ENCODE results near the gene SLC22A4.

The SLC22A4 gene

DNA sequence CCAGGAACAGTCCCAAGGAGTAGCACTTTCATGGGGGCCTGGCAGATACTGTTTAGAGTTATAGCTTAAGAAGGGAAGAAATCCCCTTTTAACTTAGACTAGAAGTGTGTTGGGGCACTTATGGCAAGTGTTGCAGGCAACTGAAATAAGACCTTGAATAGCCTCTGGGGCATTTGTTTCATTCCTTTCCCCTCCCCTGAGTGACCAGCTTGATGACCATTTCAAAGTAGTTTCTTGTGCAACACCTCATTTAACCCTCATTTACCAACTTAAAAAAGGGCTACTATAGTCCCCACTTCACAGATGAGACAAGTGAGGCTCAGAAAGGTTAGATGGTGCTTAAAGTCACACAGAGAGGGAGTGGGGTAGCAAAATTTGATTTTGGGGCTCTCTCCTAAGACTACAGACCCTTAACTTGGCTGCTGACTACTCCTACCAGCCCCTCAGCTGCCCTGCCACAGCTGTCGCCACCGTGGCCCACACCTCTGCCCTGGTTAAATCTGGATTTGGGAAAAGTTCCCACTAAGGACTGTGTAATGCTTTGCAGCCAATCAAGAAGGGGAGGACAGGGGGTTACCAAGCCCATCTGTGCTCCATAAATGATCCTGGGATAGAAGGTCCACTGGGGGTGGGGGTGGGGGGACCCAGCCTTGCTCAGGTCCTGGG lies 31.2 kb upstream of the SLC22A4 start:
- no peak for DNase-seq

DNA sequence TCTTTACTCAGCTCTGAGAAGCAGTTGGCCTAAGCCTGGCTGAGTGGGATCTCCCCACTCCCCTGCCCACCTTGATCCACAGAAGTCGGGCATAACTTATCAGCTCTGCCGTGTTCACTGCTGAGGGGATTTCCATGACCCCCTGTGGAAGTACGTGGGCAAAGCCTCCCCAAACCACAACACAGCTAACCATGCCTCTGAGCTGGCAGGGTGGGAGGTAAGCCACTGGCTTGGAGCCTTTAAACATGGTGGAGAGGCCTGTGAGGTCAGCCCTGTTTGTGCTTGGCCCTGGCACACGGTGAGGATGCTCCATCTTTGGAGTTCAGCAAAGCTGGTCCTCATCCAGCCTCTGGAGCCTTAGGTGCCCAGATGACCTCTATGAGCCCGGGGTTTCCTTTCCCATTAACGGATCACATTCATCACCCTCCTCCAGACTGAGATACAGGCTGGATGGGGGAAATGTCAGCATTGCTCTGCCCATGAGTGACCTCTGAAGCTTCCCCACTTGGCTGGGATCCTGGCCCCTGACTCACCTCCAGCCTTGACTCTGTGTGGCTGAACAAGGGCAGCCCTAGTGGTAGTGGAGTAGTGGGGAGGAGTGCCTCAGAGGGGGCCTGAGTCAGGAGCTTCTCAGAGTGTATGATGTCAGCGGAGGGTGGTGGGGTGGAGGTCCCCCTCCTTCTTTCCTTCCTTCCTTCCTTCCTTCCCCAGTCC lies 30.5 kb upstream of the SLC22A4 start:
- DNase-seq: peak; percentile 88

DNA sequence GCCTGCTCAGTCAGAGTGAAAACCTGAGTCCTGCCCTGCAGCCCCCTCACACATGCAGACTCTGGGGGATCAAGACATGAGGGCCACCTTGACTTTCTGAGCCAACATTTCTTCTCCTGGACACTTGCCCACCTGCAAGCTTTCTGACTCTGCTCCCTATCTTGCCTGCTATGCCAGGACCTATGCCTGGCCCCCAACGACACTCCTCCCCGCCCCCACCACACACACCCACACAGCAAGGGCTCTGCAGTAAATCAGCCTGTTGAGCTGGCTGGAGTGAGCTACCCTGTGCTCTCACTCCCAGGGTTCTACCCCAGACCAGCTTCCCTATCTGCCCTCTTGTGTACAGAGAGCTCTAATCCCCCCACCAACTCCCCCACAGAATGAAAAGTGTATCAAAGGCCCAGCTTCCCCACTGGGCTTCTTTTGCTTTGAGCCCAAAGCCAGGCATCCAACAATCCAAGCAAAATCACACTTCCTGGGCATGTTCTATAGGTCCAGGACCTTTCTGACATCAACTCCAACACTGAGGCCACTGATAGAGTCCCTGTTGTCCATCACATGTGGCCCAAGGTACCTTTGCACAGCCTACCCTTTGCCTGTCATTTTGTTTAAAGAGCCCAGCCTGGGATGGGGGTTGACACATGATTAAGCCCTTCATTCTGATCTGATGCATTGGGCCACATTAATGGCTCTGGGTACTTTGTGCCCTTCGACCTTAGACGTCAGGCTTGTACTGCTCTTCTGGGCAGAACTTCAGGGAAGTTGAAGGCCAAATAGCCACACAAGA lies 29.5 kb upstream of the SLC22A4 start:
- no peak for DNase-seq

DNA sequence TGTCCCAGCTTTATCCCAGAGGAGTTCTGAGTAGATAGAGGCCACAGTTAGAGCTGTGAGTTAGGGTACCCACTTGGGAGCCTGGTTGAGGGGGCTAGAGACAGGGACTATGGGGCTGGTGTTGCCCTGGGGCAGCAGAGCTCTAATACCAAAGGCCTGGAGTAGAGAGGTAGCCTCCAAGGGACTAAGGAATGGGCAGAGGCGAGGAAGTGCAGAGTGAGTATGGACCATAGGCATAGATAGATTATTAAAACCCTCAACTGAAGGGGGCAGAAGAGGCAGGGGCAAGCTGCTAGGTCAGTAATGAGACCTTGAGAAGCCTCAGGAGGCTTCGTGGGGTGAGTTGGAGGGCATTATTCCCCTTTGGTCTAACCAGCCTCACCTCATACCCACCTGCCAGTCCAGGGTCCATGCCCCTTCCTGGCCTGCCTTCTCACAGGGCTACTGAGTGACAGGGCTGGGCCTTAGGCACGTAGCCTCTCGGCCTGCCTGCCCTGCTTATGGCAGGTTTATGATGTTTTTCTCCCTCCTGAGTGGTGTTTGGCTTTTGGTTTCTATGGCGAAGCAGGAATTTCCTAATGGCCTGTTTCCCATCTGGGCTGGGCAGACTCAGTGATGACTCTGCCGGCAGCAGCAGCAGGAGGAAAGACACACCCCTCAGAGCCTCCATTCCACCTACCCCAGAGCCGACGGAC lies 28.7 kb upstream of the SLC22A4 start:
- peak; percentile 78 for DNase-seq

DNA sequence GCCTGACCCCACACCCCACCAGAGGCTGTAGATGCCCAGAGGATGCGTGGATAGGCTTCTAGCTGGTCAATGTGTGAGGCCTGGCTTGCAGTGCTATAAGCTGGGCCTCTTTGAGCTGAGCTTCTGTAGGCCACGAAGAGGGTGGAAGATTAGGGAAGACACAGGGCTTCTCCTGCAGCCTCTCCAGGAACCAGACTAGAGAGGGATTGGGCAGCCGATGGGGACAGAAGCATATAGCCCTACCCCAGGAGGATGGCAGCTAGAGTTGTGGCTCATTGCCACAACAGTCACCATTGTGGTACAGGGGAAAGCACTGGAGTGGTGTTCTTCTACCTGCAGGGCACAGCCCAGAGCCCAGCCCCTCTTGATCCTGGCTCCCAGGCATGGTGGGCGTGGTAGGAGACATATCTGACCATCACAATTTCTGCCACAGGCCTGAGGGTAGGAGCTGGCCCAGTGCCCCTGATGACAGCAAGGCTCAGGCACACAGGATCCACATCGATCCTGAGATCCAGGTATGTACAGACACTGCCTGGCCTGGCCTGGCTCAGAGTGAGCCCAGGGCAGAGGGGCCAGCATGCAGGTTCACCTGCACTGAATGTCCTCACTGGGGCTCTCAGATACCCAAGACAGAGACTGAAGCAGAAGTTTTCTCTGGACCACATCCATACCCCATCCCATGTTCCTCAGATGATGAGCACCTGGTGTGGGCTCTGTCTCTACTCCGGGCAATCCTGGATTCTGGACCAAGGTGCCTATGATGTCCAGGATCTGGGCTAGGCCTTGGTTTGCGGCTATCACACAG lies 28.0 kb upstream of the SLC22A4 start:
- DNase-seq: no peak

DNA sequence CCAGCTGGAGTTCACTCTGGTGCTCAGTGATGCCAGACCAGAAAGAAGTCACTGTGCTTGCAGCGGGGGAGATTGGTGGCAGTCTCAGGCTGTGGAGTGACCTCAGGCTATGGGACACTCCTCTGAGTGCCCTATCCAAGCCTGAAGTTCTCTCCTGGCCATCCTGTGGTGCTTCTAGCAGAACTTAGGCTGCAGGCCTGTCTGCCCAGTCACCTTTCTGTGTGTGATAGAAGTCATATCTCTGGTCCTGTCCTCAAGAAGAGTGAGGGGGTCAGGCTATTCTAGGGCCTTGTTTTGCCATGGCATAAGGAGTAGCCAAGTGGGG lies 27.4 kb upstream of the SLC22A4 start:
- DNase-seq: no peak

DNA sequence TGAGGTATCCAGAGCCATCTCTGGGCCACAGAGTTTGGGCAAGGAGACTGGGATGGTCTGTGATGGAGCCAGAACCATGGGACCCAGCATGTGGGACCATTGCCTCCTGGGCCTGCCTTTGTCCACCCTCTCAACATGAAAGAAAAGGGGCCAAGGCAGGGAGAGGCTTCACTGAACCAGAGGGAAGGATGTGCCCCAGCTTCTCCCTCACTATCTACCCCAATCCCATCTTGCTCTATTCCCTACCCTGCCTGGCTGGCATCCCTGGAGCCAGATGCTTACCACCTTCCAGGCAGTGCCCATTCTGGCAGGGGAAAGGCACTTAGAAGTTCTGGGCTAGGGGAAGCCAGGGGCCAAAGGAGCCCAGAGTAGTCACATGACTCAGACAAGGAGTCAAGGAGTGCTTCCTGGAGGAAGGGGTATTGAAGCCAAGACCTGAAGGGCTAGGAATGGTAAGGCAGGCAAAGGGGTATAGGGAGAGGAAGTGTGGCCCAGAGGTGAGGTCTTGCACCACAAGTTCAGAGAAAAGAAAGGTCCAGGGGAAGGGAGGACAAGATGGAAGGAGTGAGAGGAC lies 26.9 kb upstream of the SLC22A4 start:
- no peak for DNase-seq

DNA sequence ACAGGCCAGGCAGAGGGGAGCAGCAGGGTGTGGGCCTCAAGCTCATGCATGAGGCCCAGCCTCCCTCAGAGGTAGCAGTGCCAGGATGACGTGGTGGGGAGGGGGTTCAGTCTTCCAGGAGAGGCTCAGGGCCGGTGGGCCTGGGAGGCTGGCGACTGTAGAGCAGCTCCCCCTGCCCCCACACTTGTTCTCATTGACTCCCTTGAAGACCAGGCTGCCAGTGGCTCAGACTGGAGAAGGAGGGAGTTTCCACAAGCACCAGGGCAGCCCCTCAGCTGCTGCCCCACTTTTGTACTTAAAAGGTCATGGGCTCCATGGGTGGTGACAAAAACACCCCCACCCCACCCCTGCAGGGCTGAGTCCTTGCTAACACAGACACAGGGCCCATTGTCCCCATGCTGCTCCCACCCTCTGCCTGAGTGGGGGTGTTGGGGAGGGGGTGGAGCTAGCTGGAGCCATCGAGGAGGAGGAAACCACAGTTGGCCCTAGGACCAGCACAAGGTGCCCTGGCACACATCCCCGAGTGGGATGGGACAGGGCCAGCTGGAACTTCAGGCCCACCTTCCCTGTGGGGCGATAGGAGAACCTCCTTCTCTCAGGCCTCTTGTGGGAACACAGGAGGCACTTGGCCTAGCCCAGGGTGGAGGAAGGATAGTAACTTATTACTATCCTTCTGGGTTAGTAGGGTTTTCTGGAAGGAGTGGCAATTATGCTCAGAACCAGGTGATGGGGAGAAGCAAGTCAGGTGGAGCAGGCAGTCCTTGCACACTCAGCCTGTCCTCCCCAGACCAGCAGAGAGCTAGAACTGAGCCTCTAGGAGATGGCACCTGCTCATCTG lies 26.0 kb upstream of the SLC22A4 start:
- DNase-seq: no peak

DNA sequence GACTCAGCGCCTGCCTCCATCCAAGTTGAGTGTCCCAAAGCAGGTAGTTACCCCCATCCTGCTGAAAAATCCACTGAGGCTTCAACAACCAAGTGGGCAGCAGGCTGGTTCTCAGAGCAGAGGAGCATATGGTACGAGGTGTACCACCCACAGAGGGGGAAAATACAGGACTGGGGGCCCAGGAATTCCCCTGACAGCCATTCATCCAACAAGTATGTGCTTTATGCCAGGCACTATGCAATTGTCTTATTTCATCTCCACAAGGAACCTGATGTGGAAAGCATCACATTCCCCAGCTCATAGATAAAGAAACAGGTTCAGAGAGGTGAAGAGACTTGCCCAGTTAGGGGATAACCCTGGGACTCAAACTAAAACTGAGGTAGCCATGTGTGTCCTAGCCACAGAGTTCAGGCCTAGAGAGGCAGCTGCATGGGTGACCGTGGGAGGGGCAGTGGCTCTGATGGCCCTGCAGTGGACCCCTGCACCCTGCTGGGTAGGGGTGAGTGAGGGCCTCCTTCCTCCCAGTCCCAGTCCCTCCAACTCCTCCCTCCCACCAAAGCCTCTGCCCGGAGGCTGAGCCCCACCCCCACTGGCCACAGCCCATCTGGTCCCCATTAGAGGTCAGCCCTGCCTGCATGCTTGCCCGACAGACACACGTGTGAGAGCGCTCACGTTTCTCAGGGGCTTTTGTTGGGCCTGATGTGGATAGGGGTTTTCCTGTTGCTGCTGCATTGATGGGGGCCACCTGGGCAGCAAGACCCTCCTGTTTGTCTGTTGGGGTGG lies 25.2 kb upstream of the SLC22A4 start:
- no peak for DNase-seq

DNA sequence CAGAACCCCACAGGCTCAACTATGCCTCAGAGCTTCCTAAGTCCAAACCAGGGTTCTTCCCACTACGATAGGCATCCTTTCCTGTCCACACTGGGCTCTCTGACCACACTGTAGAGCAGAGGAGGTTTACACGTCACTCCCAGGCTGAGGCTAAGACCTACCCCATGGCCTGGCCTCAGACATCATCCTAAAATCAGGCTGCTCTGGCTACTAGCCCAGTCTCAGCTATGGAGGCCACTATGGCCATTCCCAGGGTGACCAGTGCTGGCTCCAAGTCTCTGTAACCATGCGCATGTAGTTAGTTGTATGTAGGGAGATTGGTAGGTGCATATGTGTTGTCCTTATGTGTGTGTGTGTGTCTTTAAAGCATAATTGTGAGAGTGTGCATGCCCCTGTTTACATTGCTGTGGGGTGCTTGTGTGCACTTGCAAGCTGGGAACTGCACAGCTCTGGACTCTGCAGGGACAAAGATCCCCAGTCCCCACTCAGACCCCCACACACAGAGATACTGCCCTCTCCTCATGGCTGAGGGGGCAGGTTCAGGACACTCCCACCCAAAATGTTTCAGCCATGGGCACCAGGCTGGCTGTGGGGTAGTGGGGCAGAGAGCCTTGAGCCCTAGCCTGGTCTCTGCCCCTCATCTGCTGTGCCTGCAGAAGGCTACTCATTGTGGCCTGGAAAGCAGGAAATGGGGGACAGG lies 24.4 kb upstream of the SLC22A4 start:
- no peak for DNase-seq

DNA sequence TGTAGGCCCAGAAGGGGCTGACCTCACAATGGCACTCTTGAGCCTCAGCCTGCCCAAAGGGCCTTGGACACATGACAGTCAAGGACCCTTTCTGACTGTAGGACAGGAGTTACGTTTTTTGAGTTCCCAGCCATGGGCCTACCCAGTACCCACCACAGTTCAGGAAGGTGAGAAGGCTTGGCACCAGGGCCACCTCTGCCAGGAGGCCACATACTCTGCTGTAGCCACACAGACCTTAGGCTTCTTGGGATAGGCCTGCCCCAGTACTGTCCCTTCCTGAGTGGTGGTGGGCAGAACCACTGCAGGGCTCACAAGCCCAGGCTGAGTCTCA lies 23.9 kb upstream of the SLC22A4 start:
- no peak for DNase-seq

DNA sequence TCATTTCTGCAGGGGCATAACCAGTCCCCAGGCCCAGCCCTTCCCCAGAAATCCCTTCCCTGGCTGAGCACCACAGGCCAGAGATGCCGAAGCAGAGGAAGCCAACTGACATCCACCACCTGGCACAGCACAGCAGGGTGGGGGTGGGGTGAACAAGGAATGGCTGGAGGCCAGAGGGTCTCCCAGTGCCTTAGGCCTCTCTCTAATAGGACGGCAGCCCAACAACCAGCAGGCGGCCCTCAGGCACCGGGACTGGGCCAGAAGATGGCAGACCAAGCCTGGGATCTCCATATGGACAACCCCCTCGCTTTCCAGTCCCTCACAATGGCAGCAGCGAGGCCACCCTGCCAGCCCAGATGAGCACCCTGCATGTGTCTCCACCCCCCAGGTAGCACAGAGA lies 23.5 kb upstream of the SLC22A4 start:
- no peak for DNase-seq

DNA sequence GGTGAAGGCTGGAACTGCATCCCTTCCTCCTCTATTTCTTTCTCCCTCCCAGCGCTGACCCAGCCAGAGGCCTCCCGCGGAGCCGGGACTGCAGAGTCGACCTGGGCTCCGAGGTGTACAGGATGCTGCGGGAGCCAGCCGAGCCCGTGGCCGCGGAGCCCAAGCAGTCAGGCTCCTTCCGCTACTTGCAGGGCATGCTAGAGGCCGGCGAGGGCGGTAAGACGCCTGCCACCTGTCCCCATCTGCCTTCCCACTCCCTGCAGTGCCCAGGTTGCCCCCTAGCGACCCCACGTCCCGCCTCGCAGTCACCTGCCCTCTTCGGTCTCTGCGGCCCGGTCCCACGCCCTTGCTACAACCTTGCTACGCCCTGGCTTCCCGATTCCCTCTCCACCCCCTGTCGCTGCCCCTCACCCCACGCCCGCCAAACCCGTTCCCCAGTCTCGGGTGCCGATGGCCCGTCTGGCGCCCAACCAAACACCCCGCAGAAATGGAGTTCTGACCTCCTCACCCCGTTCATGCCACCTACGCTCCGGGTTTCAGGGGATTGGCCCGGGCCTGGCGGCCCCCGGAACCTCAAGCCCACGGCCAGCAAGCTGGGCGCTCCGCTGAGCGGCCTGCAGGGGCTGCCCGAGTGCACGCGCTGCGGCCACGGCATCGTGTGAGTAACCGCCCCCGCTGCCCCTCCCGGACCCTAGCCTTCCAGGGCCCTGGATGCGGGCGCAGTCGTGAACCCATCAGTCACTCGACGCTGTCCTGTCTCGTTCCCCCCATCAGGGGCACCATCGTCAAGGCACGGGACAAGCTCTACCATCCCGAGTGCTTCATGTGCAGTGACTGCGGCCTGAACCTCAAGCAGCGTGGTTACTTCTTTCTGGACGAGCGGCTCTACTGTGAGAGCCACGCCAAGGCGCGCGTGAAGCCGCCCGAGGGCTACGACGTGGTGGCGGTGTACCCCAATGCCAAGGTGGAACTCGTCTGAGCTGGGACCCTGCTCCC lies 22.6 kb upstream of the SLC22A4 start:
- no peak for DNase-seq

DNA sequence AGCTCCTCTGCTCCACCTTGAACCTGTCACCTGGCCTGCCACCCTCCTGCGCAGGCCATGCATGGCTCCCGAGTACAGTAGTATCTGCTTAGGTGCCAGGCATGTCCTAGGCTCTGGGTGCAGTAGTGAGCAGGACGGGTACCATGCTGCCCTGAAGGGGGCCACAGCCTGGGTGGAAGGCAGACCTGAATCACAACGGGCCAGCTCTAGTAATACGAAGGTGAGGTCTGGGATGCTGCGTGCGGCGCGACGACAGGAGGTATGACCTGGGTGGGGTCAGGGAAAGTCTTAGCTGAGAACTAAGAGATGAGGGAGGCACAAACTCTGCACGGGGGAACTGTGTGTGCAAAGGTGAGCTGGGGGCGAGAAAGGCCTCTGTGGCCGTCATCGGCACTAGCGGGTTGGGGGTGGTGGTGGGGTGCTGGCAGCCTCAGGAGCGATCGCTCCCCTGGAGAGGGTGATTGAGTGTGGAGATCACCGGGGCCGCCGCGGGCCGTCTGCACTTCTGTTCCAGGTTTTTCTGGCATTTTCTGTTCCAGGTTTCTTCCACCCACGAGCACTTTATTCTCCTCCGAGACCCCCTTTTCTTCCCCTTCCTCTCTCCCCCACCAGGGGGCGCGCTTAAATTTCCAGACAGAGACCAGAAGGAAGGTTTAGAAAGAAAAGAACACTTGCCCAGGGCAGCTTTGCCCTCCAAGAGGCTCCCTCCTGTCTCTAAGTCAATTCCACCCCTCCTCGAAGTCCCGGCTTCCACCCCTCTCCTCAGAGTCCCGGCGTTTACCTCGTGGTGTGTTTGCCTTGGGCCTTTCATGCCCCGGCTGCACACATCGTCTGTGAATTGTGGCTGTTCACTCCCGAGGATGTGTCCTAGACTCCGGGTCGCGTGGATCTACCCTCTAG lies 21.6 kb upstream of the SLC22A4 start:
- DNase-seq: no peak

DNA sequence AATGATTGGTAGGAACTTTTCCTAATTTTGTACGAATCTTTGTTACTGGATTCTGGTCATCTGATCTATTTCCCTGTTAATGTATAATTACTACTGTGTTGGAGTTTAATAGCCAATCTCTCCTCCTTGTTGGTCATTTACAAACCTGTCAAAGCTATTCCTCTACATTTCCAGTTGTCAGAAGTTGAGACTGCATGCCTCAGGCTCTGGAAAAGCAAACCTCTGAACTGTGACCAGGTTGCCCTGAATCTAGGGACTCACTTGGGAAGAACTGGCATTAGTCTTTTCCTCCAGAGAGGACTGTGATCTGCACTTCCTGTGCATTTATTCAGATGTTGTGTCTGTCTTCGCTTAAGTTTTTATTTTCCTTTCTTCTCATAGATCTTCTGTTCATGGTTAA lies 20.6 kb upstream of the SLC22A4 start:
- no peak for DNase-seq

DNA sequence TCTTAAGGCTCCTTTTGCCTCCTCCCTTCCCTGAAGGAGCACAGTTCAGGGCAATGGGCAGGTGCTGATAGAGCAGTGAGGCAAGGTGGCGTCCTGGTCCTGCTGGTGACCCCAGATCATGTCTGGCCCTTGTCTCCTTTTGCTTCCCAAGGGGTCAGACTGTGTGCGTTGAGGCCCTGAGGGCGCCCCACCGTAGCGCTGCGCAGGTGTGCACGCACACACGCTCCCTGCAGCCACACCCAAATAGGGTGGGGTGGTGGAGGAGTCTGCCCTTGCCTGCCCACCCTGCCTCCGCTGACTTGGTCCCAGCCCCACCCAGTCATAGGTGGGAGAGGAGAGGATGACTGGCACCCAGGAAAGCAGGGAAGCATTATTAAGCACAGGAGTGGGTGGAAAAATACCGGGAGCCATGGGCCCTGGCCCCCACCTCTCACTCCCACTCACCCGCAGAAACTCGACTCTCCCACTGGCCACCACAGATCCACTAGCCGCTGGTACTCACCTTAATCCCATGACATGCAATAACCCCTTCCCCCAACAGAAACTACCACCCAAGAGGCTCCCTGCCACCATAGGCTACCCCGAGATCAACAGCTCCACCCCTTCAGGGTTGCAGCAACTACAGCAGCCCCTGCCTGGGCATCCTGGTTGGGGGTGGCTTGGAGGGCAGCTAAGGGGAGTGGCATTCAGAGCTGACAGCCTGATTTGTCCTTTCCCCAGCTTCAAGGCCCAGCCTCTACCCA lies 20.0 kb upstream of the SLC22A4 start:
- no peak for DNase-seq

Measured in GOT3 (cell line).